ENCODE results near the gene PHKG1.
"Not testable (repeated sequence)": the region's sequence is repeated elsewhere in the genome, so short reads cannot be mapped to it uniquely, and the experiment has no call there.

PHKG1 gene

GRCh38 chr7:56081626-56082340 is 11.0 kb downstream of the PHKG1 start:
- FAIRE-seq: no peak

- FAIRE-seq: not testable (repeated sequence)
These were observed 11.9 kb downstream of the PHKG1 start for GRCh38 chr7:56080726-56081435.

GRCh38 chr7:56079450-56080185 is 13.1 kb downstream of the PHKG1 start:
- FAIRE-seq: no peak

GRCh38 chr7:56078196-56078595 is 14.6 kb downstream of the PHKG1 start:
- no peak for FAIRE-seq

- no peak for FAIRE-seq
These were observed 15.1 kb downstream of the PHKG1 start for GRCh38 chr7:56077681-56078080.

GRCh38 chr7:56074371-56074791 is 18.4 kb downstream of the PHKG1 start:
- no peak for FAIRE-seq

- FAIRE-seq: not testable (repeated sequence)
These were observed 26.4 kb downstream of the PHKG1 start for GRCh38 chr7:56066376-56066775.

- FAIRE-seq: no peak
These were observed 28.7 kb downstream of the PHKG1 start, which contains the start of gene SUMF2 for GRCh38 chr7:56063882-56064625. TSS of gene SUMF2 (plus strand) at chr7:56064286. CDS start at chr7:56064312, 26 bp downstream.

GRCh38 chr7:56063500-56063881 is 29.3 kb downstream of the PHKG1 start:
- no peak for FAIRE-seq

- FAIRE-seq: peak; percentile 75
These were observed 30.4 kb downstream of the PHKG1 start for GRCh38 chr7:56062382-56062781.

- no peak for FAIRE-seq
These were observed 38.8 kb downstream of the PHKG1 start for GRCh38 chr7:56053993-56054392.

- FAIRE-seq: no peak
These were observed 39.4 kb downstream of the PHKG1 start for GRCh38 chr7:56053379-56053778.

- FAIRE-seq: peak; percentile 62
These were observed 41.2 kb downstream of the PHKG1 start, which contains the start of the genes CCT6A and PSPH for GRCh38 chr7:56051339-56052191. TSS of gene CCT6A (plus strand) at chr7:56051765. CDS start at chr7:56051849, 84 bp downstream. TSS of gene PSPH (minus strand) at chr7:56051444. CDS start at chr7:56021212, 30,232 bp downstream.

GRCh38 chr7:56051053-56051338 is 41.8 kb downstream of the PHKG1 start:
- FAIRE-seq: no peak

GRCh38 chr7:56048763-56049162 is 44.0 kb downstream of the PHKG1 start:
- not testable (repeated sequence) for FAIRE-seq

GRCh38 chr7:56048245-56048644 is 44.5 kb downstream of the PHKG1 start:
- FAIRE-seq: no peak

GRCh38 chr7:56047446-56048116 is 45.2 kb downstream of the PHKG1 start:
- not testable (repeated sequence) for FAIRE-seq

GRCh38 chr7:56046721-56047445 is 45.9 kb downstream of the PHKG1 start:
- FAIRE-seq: peak; percentile 86

GRCh38 chr7:56045758-56046157 is 47.0 kb downstream of the PHKG1 start:
- FAIRE-seq: not testable (repeated sequence)

- no peak for FAIRE-seq
These were observed 52.0 kb downstream of the PHKG1 start for GRCh38 chr7:56040730-56041129.
